Cerebellar cortex (tissue), 1 donor: ENCODE results near the gene SP140.
"Not testable (repeated sequence)": the region's sequence is repeated elsewhere in the genome, so short reads cannot be mapped to it uniquely, and the experiment has no call there.

ENCODE experiments used
- DNase-seq: peaks from one replicate; pipeline ENCODE4 v3.0.0-alpha.2; 2015; ENCODE audit warnings: low spot score

SP140 gene

DNA sequence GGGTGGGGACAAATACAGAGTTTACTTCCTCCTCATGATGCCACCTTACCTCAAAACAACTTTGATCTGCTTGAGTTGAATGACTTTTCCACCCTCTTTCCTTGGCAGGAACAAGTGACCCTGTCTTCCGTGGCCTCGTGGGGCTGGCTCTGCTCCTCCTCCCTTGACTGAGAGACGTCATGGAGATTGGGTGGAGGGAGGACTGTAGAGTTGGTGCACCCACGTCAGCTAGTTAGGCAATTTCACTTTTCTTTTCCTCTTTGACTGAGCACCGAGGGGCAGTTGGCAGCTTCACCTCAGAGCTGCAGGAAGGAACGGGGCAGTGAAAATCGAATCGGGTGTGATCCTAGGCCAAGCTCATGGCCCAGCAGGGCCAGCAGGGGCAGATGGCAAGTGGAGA is at the start of gene SP140:
SP140 (plus strand) TSS at position 251 of the 400 bp plus-strand sequence; CDS start at position 360, 109 bp downstream.
- no peak for DNase-seq

DNA sequence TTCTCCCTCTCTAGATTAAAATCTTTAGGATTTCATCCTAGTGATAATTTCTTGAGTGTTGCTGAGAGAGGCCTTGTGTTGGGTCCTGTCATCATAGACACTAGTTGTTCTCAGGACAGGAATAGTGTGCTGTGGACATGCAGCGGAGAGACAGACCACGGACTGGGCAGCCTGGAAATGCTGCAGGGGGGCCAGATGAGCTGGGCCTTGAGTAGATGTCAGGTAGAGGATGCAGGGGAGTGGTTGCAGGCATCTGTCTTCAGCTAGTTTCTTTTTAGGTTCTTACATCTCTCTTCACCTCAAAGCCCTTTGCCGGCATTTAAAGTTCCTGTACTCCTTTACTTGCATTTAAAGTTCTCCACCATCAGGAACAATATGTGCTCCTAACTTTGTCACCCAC is 48.5 kb upstream of the SP140 start:
- no peak for DNase-seq

GRCh38 chr2:230178546-230179485 is 46.7 kb upstream of the SP140 start:
- no peak for DNase-seq

- no peak for DNase-seq
Measured at GRCh38 chr2:230179907-230180306, 45.6 kb upstream of the SP140 start.

- DNase-seq = no peak
Measured at GRCh38 chr2:230181195-230181594, 44.3 kb upstream of the SP140 start.

DNA sequence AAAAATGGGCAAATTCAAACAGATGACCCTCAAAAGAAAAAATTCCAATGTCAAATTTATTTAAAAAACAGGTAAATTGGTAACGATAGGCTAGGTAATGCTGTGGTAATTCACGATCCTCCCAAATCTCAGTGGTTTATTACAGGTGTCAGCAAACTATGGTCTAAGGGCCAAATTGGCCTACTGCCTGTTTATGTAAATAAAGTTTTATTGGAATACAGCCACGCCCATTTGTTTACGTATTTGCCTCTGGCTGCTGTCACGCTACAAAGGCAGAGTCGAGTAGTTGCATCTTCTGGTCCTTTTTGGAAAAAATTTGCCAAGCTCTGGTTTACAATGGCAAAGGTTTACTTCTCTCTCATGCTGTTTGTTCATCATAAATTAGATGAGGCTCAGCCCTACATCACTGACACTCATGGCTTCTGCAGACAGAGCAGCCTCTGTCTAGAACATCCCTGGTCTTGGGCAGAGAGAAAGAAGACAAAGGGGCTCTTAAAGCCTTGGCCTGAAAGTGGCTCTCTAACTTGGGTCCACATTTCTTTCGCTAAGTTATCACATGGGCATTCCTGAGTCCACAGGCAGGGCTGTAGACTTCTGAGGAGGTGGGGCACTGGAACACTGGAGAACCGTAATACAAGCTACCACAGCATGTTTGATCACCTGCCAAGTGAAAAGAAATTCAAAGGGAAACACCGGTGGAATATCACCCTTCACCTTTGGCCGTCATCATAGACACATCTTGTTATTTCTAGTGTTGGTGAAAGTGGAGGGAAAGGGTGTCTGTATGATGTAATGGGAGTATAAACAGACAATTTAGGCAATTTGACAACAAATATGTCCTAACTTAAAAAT is 40.6 kb upstream of the SP140 start:
- DNase-seq = no peak

DNA sequence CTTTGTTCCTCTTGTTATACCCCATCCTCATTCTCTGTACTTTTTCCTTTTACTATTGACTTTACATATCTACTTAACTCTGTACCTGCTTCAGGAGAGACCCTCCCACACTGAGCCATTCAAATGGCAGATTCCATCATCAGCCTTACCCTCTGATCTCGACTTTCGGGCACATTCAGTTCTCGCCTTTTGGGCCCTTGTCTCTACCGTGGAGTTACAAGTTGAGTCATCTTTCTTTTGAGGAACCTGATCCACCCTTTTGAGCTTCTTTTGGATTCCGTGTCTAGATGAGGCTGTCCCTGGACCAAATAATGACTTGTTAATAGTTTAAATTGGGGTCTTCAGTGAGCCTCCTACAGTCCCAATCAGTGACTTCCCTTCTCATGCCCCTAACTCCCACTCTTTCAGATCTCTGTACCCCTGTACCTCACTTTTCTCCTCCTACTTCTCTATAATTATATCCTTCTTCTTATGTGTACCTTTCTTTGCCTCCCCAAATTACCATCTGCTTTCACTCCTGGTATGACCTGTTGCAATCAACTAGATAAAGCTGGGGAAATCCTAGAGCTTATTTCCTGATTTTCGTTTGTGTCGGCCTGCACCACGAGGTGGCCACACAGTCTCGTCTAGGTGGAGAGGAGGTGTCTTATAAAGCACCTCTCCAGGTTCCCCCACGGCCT is 23.0 kb upstream of the SP140 start:
- DNase-seq = no peak

DNA sequence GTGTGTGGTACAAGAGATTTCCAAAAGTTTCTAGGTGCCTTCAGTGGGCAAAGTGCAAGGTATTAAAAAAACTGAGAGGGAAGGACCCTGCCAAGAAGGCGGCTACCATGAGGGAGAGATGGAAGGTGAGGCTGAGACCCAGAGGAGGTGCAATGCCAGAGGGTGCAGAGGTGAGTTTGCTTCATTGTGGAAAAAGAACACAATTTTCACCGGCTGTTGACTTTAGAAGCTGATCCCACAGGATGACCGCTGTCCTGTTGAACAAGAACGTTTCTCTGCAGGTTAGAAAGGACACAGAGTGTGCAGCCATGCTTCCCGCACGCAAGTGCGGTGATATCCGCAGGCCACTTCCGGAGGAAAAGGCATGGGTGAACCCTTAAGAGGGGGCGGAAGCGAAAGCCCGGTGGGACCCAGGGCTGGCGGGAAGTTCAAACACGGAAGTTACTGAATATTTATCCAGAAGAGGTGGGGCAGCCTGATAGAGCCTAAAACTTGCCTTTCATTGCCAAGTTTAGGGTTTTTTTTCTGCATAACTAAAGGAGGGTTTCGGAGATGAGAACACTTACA is 22.3 kb upstream of the SP140 start:
- no peak for DNase-seq

DNA sequence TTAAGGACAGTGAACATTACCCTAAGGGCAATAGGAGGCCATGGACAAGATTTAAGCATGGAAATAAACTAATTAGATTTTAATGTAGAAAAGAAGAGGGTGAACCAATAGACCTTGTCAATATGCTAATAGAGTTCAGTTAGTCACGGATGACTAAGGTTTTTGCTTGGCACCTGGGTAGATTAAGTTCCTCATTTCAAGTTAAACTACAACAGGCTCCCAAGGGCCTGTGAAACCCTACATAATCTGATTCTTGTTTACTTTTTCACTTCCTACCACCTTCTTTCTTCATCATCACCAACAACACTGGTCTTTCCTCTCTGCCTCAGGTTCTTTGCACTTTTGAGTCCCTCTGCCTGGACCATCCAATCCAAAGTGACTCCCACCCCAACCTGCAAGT is 20.5 kb upstream of the SP140 start:
- no peak for DNase-seq

DNA sequence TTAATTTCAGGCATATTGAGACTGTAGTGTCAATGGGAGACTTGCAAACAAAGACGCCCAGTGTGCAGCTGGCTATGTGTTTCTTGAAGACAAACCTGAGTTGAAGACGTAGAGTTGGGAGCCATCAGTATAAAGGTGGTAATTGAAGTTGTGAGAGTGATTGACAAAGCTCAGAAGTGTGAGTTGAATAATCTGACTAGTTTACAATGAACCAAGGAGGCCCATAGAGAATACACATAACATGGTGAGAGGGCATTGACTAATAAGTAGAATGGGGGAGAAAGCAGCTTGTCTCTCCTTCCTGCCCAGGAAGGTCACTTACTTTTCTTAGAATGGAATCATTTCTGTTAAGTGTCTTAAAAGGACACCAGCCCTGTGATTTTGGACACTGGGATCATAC is 19.8 kb upstream of the SP140 start:
- no peak for DNase-seq

DNA sequence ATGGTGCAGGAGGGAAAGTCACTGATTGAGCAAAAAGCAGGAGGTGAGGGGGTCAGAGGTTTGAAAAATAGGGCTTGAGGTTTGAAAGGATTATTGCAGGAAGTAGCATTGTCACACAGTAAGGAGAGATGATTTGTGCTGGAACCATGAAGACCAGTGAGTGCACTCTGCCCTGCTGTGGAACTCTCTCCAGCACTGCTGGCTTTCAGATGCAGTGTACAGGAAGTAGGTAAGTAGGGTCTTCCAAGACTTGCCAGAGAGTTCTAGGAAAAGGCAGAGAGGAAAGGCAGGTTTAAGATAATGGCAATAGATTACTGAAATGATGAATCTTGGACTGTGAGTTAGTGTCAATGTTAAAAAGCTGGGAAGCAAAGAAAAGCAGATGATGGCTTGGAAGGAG is 17.0 kb upstream of the SP140 start:
- DNase-seq = no peak

- DNase-seq = no peak
Measured at GRCh38 chr2:230209422-230210051, 16.0 kb upstream of the SP140 start.

- no peak for DNase-seq
Measured at GRCh38 chr2:230216489-230216888, 9.0 kb upstream of the SP140 start.

DNA sequence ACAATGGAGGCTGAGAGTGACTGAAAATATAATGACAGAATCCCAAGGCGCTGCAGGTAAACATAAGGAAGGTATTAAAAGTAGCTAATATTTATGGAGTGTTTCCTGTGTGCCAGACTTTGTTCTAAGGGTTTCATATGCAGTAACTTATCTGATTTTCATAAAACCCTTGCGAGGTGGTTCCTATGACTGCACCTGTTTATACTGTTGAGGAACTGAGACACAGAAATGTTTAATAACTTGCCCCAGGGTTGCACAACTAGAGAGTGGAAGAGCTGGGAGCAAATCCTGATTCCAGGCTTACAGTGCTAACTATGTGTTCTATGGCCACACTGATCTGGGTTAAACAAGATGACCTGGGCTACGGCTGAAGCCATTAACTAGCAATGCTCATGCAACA is 8.1 kb upstream of the SP140 start:
- no peak for DNase-seq

GRCh38 chr2:230218421-230218820 is 7.1 kb upstream of the SP140 start:
- peak; percentile 0 for DNase-seq

DNA sequence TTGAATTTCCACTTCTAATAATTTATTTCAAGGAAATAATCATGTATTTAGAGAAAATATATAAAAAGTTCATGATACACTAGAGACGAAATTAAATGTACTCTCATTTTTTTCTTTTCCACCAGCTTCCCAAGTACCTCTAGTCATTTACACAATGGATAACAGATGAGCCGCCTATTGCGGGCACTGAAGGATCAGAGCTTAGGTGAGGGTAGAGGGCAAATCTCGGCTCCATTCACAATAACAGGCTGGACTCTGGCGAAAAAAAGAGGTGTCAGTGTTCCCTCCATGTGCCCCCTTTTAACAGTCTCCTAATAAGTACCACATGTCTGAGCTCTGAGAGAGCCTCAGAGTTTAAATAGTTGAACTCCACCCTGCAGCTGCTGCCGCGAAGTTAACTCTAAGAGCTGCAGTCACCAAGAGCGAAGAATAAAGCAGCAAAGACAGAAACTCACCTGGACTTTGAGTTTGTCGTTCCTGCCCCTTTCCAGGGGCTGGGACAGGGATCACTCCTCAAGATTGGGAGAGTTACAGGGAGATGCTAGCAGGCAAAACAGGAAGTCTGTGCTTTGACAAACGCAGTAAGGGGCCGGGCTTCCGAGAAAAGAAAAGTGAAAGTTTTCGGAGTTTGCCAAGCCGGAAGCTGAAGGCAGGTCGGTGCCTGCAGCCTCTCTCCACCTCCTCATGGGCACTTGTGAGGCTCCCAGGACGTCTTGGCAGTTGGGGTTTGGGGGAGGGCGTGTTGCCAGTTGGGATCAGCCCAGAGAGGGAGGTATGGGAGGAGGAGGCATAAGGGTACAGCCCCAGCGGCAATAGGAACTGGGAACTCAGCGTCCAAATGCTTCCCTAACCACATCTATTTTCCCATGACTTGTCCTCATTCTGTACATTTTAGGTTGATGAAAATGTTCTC is 5.9 kb upstream of the SP140 start, which contains the start of gene SP110:
SP110 (minus strand) TSS at position 566 of the 913 bp plus-strand sequence. CDS start 3,057 bp downstream, outside the sequence.
- DNase-seq = peak; percentile 38

DNA sequence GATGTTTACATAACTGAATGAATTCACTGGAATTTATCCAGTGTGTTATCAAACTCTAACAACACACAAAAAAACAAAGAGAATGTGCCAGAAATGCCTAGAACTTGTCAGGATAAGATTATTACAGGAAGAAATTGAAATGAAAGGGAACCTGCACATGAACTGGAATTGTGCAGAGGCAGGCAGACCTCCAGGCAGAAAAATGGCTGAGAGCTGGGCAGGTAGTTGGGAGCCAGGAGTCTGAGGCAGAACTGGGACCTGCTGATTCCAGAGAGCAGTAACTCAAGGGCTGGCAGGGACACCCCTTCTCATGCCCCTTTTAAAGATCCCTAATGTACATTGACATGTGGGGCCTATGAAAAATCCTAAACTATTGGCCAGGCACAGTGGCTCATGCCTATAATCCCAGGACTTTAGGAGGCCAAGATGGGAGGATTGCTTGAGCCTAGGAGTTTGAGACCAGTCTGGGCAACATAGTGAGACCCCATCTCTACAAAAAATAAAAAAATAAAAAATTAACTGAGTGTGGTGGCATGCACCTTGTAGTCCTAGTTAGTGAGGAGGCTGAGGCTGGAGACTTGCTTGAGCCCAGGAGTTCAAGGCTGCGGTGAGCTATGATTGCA is 5.1 kb upstream of the SP140 start:
- no peak for DNase-seq

DNA sequence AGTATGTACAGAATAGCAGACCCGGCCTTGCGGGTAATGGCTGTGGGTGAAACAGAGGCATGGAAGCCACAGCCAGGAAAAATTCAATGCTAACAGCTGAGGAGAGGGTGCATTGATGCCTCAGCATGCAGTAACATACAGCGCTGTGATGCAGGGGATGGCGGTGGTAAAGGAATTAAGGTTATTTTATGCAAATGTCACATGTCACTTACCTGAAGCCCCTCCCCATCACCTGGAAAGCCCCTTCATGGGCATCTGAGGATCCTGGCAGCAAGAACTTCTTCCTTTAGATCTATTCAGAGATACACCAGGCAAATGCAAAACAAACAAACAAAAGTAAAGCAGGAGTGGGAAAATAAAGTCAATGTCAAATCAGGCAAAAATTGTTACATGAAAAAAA is 4.0 kb upstream of the SP140 start:
- no peak for DNase-seq

- not testable (repeated sequence) for DNase-seq
Measured at GRCh38 chr2:230222829-230223228, 2.7 kb upstream of the SP140 start.

GRCh38 chr2:230224458-230224857 is 1.1 kb upstream of the SP140 start:
- DNase-seq = no peak
